ENCODE data around the gene RNF220.

RNF220 gene

GRCh38 chr1:44405031-44405797 is at the start of gene RNF220:
Gene RNF220 (plus strand): TSS chr1:44405255.
- DNase-seq: peak; percentile 45

GRCh38 chr1:44355582-44356305 is 49.3 kb upstream of the RNF220 start:
- DNase-seq: no peak

- DNase-seq: no peak
These were observed 47.3 kb upstream of the RNF220 start for GRCh38 chr1:44357710-44358109.

GRCh38 chr1:44359234-44359935 is 45.7 kb upstream of the RNF220 start:
- no peak for DNase-seq

GRCh38 chr1:44361478-44361877 is 43.6 kb upstream of the RNF220 start:
- no peak for DNase-seq

- no peak for DNase-seq
These were observed 38.6 kb upstream of the RNF220 start for GRCh38 chr1:44366371-44366975.

- no peak for DNase-seq
These were observed 37.1 kb upstream of the RNF220 start for GRCh38 chr1:44367944-44368343.

- DNase-seq: no peak
These were observed 36.4 kb upstream of the RNF220 start for GRCh38 chr1:44368471-44369151.

GRCh38 chr1:44371206-44371605 is 33.8 kb upstream of the RNF220 start:
- no peak for DNase-seq

GRCh38 chr1:44375547-44375946 is 29.5 kb upstream of the RNF220 start:
- no peak for DNase-seq

GRCh38 chr1:44377925-44378784 is 26.9 kb upstream of the RNF220 start:
- DNase-seq: peak; percentile 37

GRCh38 chr1:44380666-44381177 is 24.3 kb upstream of the RNF220 start:
- no peak for DNase-seq

GRCh38 chr1:44388551-44388950 is 16.5 kb upstream of the RNF220 start:
- no peak for DNase-seq

GRCh38 chr1:44389437-44389836 is 15.6 kb upstream of the RNF220 start:
- no peak for DNase-seq

- no peak for DNase-seq
These were observed 14.8 kb upstream of the RNF220 start for GRCh38 chr1:44390277-44390676.

GRCh38 chr1:44401256-44402228 is 3.5 kb upstream of the RNF220 start:
- DNase-seq: no peak

- DNase-seq: peak; percentile 20
These were observed 1.0 kb downstream of the RNF220 start for GRCh38 chr1:44405798-44406736.

GRCh38 chr1:44406737-44407429 is 1.8 kb downstream of the RNF220 start:
- peak; percentile 12 for DNase-seq

Measured in stimulated activated CD4-positive, alpha-beta T cell treated with anti-CD3 and anti-CD28 coated beads, Interleukin-4, amount 100 ng/mL, for 1 hour (primary cell).